ENCODE results near the gene FAM181A.

The FAM181A gene

GRCh38 chr14:93926873-93927799 is at the start of gene FAM181A:
TSS of gene FAM181A (plus strand) at chr14:93927344. CDS start at chr14:93928286, 942 bp downstream.
- no peaks in the 10 kb centered on the region for H3K36me3 ChIP-seq
- no peak within 1 kb of the TSS for H3K4me3 ChIP-seq (ENCODE audit: low read depth in 1 of 2, low read length in 1 of 2)
- no peaks in the 10 kb centered on the region for H3K9me3 ChIP-seq
- no peaks in the 10 kb centered on the region for H3K27me3 ChIP-seq
- TF ChIP-seq CTCF (IDR thresholded peaks at IDR 0.05): no peak
- H3K4me1 ChIP-seq (ENCODE audit: control insufficient read depth in 1 of 2, insufficient read depth in 1 of 2, low read depth in 1 of 2, low read length in 1 of 2): no peaks in the 10 kb centered on the region
- H3K27ac ChIP-seq: no peak within 1 kb of the TSS

DNA sequence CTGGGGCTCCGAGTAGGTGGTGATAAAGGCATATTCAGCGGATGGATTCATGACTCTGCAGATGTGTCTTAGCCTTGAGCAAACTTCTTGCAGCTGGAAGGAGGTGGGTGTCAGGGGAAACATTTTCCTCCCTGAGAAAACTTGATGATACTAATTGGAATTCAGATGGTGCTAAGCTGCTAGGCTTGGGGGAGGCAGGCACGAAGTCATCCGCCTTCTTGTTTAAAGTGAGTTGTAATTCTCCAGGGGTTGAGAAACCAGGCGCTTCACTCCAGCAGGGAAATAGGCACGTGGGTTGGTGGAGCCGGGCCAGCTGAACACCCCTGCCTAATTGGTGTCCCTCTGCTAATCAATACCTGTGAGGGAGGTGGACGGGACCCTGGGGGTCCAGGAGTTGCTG is 48.9 kb upstream of the FAM181A start:
- H3K4me1 ChIP-seq (ENCODE audit: control insufficient read depth in 1 of 2, insufficient read depth in 1 of 2, low read depth in 1 of 2, low read length in 1 of 2): no peaks in the 10 kb centered on the region

DNA sequence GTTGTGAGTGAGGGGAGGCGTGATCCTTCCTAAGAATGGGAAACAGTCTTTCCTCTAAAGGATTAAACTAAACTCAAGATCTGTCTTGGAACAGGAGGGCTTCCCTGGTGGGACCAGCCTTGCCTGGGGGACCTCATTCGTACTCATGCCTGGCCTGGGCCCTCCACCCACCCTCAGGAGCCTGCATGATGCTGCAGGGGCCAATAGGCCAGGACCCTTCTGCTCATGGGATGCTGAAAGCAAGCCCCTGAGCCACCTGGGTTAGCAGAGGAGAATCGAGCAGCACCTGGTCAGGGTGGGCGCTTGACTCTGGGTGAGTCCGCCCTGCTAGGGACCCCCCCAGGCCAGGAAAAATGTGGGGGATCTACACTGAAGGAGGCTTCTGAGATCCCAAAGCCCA is 48.3 kb upstream of the FAM181A start:
- no peak for TF ChIP-seq CTCF (IDR thresholded peaks at IDR 0.05)
- no peak overlapping the region for H3K4me3 ChIP-seq (ENCODE audit: low read depth in 1 of 2, low read length in 1 of 2)
- no peaks in the 10 kb centered on the region for H3K9me3 ChIP-seq
- no peaks in the 10 kb centered on the region for H3K27me3 ChIP-seq
- H3K27ac ChIP-seq: no peak overlapping the region
- no peaks in the 10 kb centered on the region for H3K4me1 ChIP-seq (ENCODE audit: control insufficient read depth in 1 of 2, insufficient read depth in 1 of 2, low read depth in 1 of 2, low read length in 1 of 2)
- no peaks in the 10 kb centered on the region for H3K36me3 ChIP-seq

More for the DNA sequence above, 48.9 kb upstream of the FAM181A start:
- TF ChIP-seq CTCF (IDR thresholded peaks at IDR 0.05): no peak
- no peak overlapping the region for H3K4me3 ChIP-seq (ENCODE audit: low read depth in 1 of 2, low read length in 1 of 2)
- H3K27me3 ChIP-seq: no peaks in the 10 kb centered on the region
- H3K27ac ChIP-seq: no peak overlapping the region
- H3K36me3 ChIP-seq: no peaks in the 10 kb centered on the region
- H3K9me3 ChIP-seq: no peaks in the 10 kb centered on the region

DNA sequence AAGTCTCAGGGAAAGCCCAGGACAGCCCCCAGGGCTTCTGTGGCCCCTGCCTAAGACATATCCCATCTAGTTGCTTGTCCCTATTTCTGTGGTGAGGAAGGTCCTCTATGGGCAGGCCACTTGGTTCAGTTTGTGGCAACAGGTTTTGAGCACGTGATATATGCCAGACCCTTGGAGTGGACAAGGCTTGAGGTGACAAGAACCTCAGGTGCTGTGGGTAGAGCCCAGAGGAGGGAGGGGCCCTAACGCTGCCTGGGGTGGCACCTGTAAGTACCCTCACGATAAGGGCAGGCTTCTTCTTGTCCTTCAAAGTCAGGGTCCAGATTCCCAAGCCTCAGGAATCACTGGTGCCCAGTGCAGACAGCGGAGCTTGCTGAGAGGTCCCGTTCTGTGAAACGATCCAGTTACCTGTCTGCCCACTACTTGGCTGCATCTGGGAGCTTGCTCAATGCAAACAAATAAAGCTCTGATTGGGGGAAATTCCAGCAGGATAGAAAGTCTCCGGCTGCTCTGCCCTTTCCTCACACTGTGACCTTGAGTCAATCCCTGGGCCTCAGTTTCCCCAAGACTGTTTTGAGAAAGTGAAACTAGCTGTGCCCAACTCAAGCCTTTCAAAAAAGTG is 47.7 kb upstream of the FAM181A start:
- no peak overlapping the region for H3K4me3 ChIP-seq (ENCODE audit: low read depth in 1 of 2, low read length in 1 of 2)
- no peak for TF ChIP-seq CTCF (IDR thresholded peaks at IDR 0.05)
- no peaks in the 10 kb centered on the region for H3K9me3 ChIP-seq
- no peak overlapping the region for H3K27ac ChIP-seq
- H3K36me3 ChIP-seq: no peaks in the 10 kb centered on the region
- no peaks in the 10 kb centered on the region for H3K4me1 ChIP-seq (ENCODE audit: control insufficient read depth in 1 of 2, insufficient read depth in 1 of 2, low read depth in 1 of 2, low read length in 1 of 2)
- peaks cover 1% of the 10 kb centered on the region for H3K27me3 ChIP-seq

DNA sequence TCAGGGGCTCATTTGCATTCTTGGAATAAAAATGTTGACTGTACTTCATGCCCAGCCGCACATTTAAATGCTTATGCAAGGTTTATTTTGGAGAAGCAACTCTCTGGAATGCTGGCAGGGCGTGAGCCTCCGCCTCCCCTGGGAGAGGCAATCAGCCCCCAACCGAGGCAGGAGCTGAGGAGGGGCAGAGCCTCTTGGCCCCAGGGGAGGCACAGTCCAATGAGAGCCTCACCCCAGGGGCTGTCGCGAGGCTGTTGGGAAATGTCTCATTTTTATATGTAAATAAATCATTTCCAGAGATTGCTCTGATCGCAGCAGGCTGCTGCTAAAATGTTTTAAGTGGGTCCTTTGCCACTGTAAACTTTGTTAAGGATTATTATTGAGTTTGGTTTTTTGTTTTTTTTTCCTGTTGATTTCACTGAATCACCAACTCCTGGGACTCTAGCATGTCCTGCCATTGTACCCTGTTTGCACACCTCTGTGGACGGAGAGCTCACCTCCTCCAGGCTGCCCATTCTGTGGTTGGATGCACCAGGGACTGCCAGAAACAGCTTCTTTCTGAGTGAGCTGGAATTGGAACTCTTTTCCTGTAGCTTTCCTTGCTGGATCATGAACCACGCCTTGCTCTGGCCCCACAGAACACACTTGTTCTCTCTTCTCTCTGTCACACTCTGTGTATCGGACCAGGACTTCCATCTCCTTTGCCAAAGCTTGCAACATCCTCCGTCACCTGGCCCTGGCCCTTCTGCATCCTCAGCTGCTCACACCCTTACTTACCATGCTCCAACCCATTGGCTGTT is 46.9 kb upstream of the FAM181A start:
- no peaks in the 10 kb centered on the region for H3K36me3 ChIP-seq
- peaks cover 4% of the 10 kb centered on the region for H3K27me3 ChIP-seq
- H3K4me1 ChIP-seq (ENCODE audit: control insufficient read depth in 1 of 2, insufficient read depth in 1 of 2, low read depth in 1 of 2, low read length in 1 of 2): no peaks in the 10 kb centered on the region
- no peaks in the 10 kb centered on the region for H3K9me3 ChIP-seq
- no peak overlapping the region for H3K27ac ChIP-seq
- H3K4me3 ChIP-seq (ENCODE audit: low read depth in 1 of 2, low read length in 1 of 2): no peak overlapping the region
- TF ChIP-seq CTCF (IDR thresholded peaks at IDR 0.05): no peak

Data from neutrophil (primary cell).